A549 (cell line): ENCODE measurements around the gene CCDC187.

Source experiments
- CHD4 ChIP-seq: fragments of 200-600 bp; sonication (generic); IDR thresholded peaks from 2 replicates; pipeline ENCODE4 v1.6.1; 2016; ENCODE audit warnings: antibody characterized with exemption, mild to moderate bottlenecking, borderline replicate concordance
- EP300 ChIP-seq, 2 experiments: fragments of >200 bp; sonication (Bioruptor Twin); formaldehyde crosslinking; IDR thresholded peaks; 2 replicates in 1 of 2; 3 replicates in 1 of 2; pipeline ENCODE4 v1.6.1; 2016 to 2017
- HDAC2 ChIP-seq: fragments of 200-600 bp; sonication (generic); IDR thresholded peaks from 2 replicates; pipeline ENCODE4 v1.6.1; 2016
- JUN ChIP-seq, 2 experiments: fragments of >200 bp; sonication (Bioruptor Twin); formaldehyde crosslinking; IDR thresholded peaks; 2 replicates in 1 of 2; 3 replicates in 1 of 2; pipeline ENCODE4 v1.6.1; 2016 to 2017
- KDM5A ChIP-seq: fragments of 200-600 bp; sonication (generic); IDR thresholded peaks from 2 replicates; pipeline ENCODE4 v1.6.1; 2016; ENCODE audit warnings: antibody characterized with exemption, mild to moderate bottlenecking
- MAFK ChIP-seq: fragments of 450-650 bp; IDR thresholded peaks from 2 replicates; pipeline ENCODE4 v1.6.1; 2014; ENCODE audit not compliant: partially characterized antibody
- PHF8 ChIP-seq: fragments of 200-600 bp; sonication (generic); IDR thresholded peaks from 2 replicates; pipeline ENCODE4 v1.6.1; 2016; ENCODE audit warnings: low read depth, mild to moderate bottlenecking, antibody characterized with exemption, moderate library complexity, borderline replicate concordance
- POLR2A ChIP-seq: IDR thresholded peaks from 2 replicates; pipeline ENCODE4 v1.6.1; 2012; ENCODE audit warnings: mild to moderate bottlenecking, low read length
- RAD21 ChIP-seq, 2 experiments: fragments of >200 bp in 1 of 2; sonication (Bioruptor Twin) in 1 of 2; formaldehyde crosslinking in 1 of 2; IDR thresholded peaks in 1 of 2; conservative IDR thresholded peaks in 1 of 2; 2 replicates in 1 of 2; 3 replicates in 1 of 2; pipeline ENCODE4 v1.6.1; 2012 to 2018; ENCODE audit warnings: inconsistent platforms in 1 of 2
- RFX5 ChIP-seq: fragments of 450-650 bp; IDR thresholded peaks from 2 replicates; pipeline ENCODE4 v1.7.1; 2014; ENCODE audit warnings: antibody characterized with exemption, mild to moderate bottlenecking, moderate library complexity
- SMC3 ChIP-seq: fragments of >200 bp; sonication (Bioruptor Twin); formaldehyde crosslinking; IDR thresholded peaks from 3 replicates; pipeline ENCODE4 v1.6.1; 2018; ENCODE audit warnings: inconsistent platforms
- SREBF2 ChIP-seq: fragments of 450-650 bp; IDR thresholded peaks from 2 replicates; pipeline ENCODE4 v1.6.1; 2014; ENCODE audit warnings: mild to moderate bottlenecking, moderate library complexity
- TF ChIP-seq, protein P1 (sequence below): fragments of >200 bp; sonication (Bioruptor Twin); formaldehyde crosslinking; IDR thresholded peaks from 3 replicates; pipeline ENCODE4 v1.5.1; 2016
- TF ChIP-seq, protein P2 (sequence below): fragments of 200-600 bp; sonication (generic); IDR thresholded peaks from 2 replicates; pipeline ENCODE4 v1.6.1; 2016; ENCODE audit warnings: antibody characterized with exemption, mild to moderate bottlenecking, moderate library complexity

DNA sequence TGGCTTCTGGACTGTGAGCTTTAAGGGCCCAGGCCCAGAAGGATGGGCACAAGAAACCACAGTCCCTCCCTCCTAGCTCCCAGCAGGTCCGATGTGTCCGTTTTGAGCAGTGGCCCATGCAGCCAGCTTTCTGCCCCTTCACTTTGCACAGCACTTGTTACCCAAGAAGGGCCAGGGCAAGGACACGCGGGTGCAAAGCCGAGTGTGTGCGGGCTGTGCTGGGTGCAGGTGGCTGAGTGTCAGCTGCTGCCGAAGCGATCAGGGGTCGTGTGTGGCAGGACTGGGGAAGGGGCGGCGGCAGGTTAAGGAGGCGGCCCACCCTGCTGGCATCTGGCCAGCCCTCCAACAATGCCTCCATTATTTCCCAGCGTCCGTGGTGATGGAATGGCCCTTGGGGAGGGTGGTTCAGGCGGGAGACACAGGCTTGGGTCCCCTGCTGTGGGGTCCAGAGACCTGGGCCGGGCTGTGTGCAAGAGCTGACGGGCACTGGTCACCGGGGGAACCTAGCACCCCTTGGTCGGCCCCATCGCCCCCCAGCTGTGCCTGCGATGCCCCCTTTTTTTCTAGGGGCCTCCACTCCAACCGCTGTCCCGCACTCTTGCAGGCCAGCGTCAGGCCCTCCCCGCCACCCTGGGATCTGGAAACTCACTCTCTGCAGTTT lies 99.6 kb downstream of the CCDC187 start:
- TF ChIP-seq, protein P1, sequence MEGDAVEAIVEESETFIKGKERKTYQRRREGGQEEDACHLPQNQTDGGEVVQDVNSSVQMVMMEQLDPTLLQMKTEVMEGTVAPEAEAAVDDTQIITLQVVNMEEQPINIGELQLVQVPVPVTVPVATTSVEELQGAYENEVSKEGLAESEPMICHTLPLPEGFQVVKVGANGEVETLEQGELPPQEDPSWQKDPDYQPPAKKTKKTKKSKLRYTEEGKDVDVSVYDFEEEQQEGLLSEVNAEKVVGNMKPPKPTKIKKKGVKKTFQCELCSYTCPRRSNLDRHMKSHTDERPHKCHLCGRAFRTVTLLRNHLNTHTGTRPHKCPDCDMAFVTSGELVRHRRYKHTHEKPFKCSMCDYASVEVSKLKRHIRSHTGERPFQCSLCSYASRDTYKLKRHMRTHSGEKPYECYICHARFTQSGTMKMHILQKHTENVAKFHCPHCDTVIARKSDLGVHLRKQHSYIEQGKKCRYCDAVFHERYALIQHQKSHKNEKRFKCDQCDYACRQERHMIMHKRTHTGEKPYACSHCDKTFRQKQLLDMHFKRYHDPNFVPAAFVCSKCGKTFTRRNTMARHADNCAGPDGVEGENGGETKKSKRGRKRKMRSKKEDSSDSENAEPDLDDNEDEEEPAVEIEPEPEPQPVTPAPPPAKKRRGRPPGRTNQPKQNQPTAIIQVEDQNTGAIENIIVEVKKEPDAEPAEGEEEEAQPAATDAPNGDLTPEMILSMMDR, result no peak
- no peak for TF ChIP-seq SMC3
- TF ChIP-seq EP300 (IDR thresholded peaks at IDR 0.05), result no peak
- no peak for TF ChIP-seq PHF8
- no peak for TF ChIP-seq POLR2A
- no peak for TF ChIP-seq HDAC2
- TF ChIP-seq MAFK, result no peak
- no peak for TF ChIP-seq SREBF2
- TF ChIP-seq RAD21 (conservative IDR thresholded peaks at IDR 0.05 in 1 of 2, IDR thresholded peaks at IDR 0.05 in 1 of 2), result no peak
- no peak for TF ChIP-seq KDM5A
- TF ChIP-seq JUN (IDR thresholded peaks at IDR 0.05), result no peak
- TF ChIP-seq, protein P2, sequence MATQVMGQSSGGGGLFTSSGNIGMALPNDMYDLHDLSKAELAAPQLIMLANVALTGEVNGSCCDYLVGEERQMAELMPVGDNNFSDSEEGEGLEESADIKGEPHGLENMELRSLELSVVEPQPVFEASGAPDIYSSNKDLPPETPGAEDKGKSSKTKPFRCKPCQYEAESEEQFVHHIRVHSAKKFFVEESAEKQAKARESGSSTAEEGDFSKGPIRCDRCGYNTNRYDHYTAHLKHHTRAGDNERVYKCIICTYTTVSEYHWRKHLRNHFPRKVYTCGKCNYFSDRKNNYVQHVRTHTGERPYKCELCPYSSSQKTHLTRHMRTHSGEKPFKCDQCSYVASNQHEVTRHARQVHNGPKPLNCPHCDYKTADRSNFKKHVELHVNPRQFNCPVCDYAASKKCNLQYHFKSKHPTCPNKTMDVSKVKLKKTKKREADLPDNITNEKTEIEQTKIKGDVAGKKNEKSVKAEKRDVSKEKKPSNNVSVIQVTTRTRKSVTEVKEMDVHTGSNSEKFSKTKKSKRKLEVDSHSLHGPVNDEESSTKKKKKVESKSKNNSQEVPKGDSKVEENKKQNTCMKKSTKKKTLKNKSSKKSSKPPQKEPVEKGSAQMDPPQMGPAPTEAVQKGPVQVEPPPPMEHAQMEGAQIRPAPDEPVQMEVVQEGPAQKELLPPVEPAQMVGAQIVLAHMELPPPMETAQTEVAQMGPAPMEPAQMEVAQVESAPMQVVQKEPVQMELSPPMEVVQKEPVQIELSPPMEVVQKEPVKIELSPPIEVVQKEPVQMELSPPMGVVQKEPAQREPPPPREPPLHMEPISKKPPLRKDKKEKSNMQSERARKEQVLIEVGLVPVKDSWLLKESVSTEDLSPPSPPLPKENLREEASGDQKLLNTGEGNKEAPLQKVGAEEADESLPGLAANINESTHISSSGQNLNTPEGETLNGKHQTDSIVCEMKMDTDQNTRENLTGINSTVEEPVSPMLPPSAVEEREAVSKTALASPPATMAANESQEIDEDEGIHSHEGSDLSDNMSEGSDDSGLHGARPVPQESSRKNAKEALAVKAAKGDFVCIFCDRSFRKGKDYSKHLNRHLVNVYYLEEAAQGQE, result no peak
- TF ChIP-seq RFX5, result no peak
- no peak for TF ChIP-seq CHD4
